SH-SY5Y (cell line): Measurements from ENCODE around the gene GSDME.

ENCODE experiments used
- GATA2 ChIP-seq: IDR thresholded peaks from 2 replicates; pipeline ENCODE4 v1.6.1; 2011; ENCODE audit warnings: mild to moderate bottlenecking, low read depth, low read length
- GATA3 ChIP-seq: IDR thresholded peaks from 2 replicates; pipeline ENCODE4 v1.6.1; 2011; ENCODE audit warnings: low read depth, mild to moderate bottlenecking, low read length, moderate library complexity

DNA sequence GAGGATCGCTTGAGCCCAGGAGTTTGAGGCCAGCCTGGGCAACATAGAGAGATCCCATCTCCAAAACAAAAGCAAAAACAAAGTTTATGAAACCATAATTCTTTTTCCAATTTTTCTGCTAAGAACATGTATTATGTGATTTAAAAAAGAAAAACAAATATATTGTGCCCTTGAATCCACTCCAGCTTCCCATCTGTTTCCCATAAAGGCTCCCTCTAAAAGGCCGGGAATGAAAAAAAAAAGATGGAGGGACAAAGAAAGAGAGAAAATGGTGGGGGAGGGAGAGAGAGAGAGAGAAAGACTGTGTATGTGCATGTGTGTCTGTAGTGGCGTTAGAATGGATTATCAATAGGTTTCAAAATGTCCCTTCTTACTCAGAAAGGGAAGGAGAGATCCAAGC, 20.5 kb upstream of the GSDME start:
- TF ChIP-seq GATA2 (no peak), GATA3 (no peak)
